ENCODE measurements around the gene TNS1.

The TNS1 gene

DNA sequence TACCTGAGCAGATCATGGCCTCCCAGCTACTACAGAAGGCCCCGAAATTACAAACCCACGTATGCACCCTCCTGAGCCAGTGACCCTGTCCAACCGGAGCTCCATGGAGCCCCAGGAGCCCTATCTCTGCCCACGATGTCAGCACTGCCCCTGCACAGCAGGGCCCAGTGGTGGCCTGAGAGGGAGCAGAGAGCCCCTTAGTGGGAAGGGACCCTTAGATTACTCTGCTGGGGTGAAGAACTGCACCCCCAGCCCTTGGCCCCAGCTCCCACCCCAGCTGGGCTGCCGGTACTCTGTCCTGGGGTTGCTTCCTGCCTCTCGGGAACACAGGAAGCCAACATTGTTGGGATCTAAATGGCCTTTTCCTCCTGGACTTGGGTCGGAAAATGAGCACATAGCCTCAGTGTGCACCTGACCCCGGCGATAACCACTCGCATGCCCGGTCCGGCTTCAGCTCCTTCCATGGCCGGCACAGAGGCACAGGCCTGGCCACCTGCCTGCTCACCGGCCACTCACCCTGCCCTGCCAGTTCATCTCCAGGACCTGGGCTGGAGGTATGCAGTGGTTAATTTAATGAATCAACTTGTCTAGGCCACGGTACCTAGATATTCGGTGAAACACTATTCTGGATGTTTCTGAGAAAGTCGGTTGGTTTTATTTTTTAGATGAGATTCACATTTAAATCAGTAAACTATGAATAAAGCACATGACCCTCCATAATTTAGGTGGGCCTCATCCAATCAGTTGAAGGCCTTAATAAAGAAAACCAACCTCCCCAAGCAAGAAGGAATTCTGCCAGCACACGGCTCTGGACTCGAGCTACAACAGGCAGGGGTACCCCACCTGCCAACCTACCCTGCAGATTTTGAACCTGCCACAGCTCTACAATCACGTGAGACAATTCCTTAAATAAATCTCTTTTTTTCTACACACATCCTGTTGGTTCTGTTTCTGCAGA lies 19.2 kb downstream of the TNS1 start:
- TF ChIP-seq, protein P1, sequence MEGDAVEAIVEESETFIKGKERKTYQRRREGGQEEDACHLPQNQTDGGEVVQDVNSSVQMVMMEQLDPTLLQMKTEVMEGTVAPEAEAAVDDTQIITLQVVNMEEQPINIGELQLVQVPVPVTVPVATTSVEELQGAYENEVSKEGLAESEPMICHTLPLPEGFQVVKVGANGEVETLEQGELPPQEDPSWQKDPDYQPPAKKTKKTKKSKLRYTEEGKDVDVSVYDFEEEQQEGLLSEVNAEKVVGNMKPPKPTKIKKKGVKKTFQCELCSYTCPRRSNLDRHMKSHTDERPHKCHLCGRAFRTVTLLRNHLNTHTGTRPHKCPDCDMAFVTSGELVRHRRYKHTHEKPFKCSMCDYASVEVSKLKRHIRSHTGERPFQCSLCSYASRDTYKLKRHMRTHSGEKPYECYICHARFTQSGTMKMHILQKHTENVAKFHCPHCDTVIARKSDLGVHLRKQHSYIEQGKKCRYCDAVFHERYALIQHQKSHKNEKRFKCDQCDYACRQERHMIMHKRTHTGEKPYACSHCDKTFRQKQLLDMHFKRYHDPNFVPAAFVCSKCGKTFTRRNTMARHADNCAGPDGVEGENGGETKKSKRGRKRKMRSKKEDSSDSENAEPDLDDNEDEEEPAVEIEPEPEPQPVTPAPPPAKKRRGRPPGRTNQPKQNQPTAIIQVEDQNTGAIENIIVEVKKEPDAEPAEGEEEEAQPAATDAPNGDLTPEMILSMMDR (IDR thresholded peaks at IDR 0.05; ENCODE audit: extremely low read depth, missing control alignments), result no peak
- no peak for DNase-seq (ENCODE audit: low spot score)

DNA sequence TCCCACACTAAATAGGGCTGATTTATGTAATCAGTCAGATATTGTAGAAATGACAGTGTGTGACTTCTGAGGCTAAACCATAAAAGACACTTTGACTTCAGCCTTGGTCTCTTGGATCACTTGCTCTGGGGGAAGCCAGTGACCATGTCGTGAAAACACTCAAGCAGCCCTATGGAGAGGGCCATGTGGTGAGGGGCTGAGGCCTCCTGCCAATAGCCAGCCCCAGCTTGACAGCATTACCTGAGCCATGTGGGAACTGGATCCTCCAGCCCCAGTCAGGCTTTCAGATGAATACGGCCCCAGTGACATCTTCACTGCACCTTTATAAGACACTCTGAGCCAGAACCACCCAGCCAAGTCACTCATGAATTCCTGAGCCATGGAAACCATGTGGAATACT lies 20.8 kb downstream of the TNS1 start:
- TF ChIP-seq, protein P1 (IDR thresholded peaks at IDR 0.05; ENCODE audit: extremely low read depth, missing control alignments), result no peak
- DNase-seq (ENCODE audit: low spot score), result no peak

DNA sequence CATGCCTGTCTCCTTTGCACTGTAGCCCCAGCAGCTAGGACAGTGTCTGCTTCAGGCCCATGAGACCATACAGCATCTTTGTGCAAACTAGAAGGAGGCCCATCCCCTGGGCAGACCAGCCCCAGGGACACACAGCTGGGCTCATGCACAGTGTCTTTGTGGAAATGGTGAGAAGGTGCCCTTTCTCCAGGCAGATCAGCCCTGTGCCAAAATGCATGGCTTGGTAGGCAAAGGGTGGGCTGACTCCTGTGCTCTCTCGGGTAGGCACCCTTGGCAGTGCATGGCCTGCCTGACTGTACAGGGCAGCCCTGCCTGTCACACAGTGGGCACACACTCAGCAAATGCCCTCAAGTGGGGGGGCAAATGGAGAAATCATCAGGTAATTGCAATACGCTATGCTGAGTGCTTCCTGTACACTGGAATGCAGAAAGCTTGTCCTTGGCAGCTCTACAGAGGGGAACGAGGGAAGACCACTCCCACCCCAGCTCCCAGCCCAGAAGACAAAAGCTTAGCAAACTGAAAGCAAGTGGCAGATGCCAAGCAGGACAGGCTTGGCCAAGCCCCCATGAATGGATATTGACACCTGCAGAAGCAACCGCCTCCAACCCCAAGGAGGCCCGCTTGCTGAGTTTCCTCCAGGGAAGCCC lies 21.6 kb downstream of the TNS1 start:
- TF ChIP-seq, protein P1 (IDR thresholded peaks at IDR 0.05; ENCODE audit: extremely low read depth, missing control alignments), result no peak
- DNase-seq (ENCODE audit: low spot score), result no peak

DNA sequence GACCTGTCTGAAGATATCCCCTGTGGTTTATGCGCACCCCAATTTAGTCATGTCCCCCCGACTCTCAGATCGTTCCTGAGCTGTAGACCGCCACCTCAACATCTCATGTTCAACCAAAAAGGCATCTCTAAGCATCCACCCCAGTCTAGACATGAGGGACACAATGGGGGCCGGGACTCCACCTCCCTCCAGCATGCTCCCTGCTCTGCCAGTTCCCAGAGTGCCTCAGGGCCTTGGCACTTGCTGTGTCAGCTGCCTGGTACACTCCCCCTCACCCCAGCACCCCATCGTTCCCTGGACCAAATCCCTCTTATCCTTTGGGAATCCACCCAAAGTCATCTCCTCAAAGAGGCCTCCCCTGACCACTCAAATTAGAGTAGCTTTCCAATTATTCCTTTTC lies 22.2 kb downstream of the TNS1 start:
- no peak for DNase-seq (ENCODE audit: low spot score)
- TF ChIP-seq, protein P1 (IDR thresholded peaks at IDR 0.05; ENCODE audit: extremely low read depth, missing control alignments), result no peak

DNA sequence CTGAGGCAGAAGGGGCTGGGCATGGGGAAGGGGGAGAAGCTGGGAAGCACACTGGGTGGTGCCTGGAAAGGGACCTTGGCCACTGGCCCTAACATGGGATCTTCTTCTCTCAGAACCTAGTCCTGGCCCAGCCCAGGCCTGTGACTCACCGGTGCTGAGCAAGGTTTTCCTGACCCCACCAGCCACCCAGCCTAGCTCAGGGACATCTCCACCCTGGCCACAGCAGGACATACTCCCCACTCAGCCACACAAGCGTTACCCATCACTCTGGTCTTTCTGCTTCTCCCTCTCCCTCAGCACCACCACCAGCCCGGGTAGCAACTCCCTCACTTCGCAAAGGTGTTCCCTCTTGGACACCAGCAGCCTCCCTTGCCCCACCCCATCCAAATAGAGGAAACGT lies 22.8 kb downstream of the TNS1 start:
- DNase-seq (ENCODE audit: low spot score), result no peak
- TF ChIP-seq, protein P1 (IDR thresholded peaks at IDR 0.05; ENCODE audit: extremely low read depth, missing control alignments), result no peak

DNA sequence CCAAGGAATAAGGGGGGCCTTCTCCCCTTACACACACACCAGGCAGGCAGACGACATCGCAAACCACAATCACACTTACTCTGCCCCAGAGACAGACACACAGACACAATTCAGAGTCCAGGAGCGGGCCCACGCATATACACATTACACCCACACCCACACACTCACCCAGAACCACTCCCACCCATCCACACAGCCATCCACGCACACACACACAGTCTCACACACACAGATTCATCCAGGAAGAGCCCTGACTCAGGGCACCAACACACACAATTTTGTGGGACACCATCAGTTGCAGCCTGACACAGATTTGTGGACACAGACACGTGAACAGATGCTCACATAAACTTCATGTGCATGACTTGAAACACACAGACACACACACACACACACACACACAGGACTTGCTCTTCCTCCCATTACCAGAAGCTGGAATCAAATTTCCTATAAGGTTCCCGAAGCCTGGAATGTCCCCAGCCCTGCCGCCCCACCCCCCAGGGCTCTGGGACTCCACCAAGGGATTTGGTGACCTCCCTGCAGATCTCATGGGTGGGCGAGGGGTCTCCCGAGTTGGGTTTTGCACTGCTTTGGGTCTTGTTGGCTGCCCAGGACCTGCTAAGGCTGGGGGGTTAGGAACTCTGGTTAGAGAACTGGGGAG lies 23.5 kb downstream of the TNS1 start:
- TF ChIP-seq, protein P1 (IDR thresholded peaks at IDR 0.05; ENCODE audit: extremely low read depth, missing control alignments), result no peak
- no peak for DNase-seq (ENCODE audit: low spot score)
